Fibroblast of skin of scalp (primary cell): Measurements from ENCODE around the gene FAM228A.

Experiments
- DNase-seq: peaks from one replicate; pipeline ENCODE4 v3.0.0-alpha.2; 2013

Gene FAM228A

GRCh38 chr2:24231461-24231881 is 56.6 kb downstream of the FAM228A start:
- DNase-seq = peak; percentile 53

GRCh38 chr2:24233321-24233720 is 58.5 kb downstream of the FAM228A start:
- DNase-seq = no peak

- DNase-seq = no peak
Observed at GRCh38 chr2:24237313-24237712, 62.5 kb downstream of the FAM228A start.

GRCh38 chr2:24238158-24238557 is 63.3 kb downstream of the FAM228A start:
- DNase-seq = no peak

- DNase-seq = no peak
Observed at GRCh38 chr2:24239553-24239952, 64.7 kb downstream of the FAM228A start.
